ENCODE data around the gene NCOA5.

Gene NCOA5

GRCh38 chr20:46040902-46041535 is 48.7 kb downstream of the NCOA5 start:
- Histone ChIP-seq H3K27me3 (ENCODE audit: control insufficient read depth, insufficient read depth, low read length) (peaks cover 8% of the 10 kb centered on the region), H3K4me3 (ENCODE audit: low read length) (no peak overlapping the region)

DNA sequence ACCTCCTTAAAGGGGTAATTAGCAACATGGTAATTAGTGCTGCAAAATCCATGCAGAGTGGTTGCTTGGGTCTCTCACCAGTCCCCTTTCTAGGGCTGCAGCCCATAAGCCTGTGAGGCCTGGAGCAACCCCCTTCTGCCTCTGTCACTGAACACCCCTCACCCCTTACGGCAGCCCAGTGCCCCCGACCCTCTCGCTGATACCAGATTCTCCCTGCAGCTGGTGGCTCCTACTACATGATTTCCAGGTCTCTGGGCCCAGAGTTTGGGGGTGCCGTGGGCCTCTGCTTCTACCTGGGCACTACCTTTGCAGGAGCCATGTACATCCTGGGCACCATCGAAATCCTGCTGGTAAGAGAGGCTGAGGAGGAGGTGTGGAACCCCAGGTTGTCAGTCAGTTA is 52.7 kb downstream of the NCOA5 start:
- no peak overlapping the region for H3K4me3 ChIP-seq (ENCODE audit: low read length)
- no peaks in the 10 kb centered on the region for H3K36me3 ChIP-seq (ENCODE audit: control insufficient read depth, insufficient read depth, low read length)
- no peaks in the 10 kb centered on the region for H3K9me3 ChIP-seq (ENCODE audit: control insufficient read depth, low read length)
- H3K4me1 ChIP-seq (ENCODE audit: control insufficient read depth, insufficient read depth, low read length): no peaks in the 10 kb centered on the region
- H3K9ac ChIP-seq (ENCODE audit: low read length): no peak overlapping the region
- H3K27me3 ChIP-seq (ENCODE audit: control insufficient read depth, insufficient read depth, low read length): peaks cover 23% of the 10 kb centered on the region

More at GRCh38 chr20:46040902-46041535, 48.7 kb downstream of the NCOA5 start:
- Histone ChIP-seq H3K9me3 (ENCODE audit: control insufficient read depth, low read length) (no peaks in the 10 kb centered on the region), H3K36me3 (ENCODE audit: control insufficient read depth, insufficient read depth, low read length) (no peaks in the 10 kb centered on the region), H3K4me1 (ENCODE audit: control insufficient read depth, insufficient read depth, low read length) (no peaks in the 10 kb centered on the region), H3K9ac (ENCODE audit: low read length) (no peak overlapping the region)

DNA sequence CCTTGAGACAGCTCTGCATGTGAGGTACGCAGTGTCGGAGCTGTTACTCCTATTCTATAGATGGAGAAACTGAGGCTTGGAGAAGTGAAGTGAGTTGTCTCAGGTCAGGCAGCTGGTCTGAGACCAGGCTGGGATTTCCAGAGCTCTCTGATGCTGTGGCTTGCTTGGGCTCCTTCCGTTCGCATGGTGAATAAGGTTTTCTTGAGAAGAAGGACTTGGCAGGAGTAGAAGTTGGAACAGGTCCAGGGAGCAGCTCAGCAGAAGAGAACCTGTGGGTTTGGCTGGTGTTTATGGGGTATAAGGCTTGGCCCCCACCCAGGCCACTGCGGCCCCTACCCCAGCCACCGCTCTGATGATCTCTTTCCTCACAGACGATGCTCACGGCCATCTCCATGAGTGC is 53.4 kb downstream of the NCOA5 start:
- Histone ChIP-seq H3K4me3 (ENCODE audit: low read length) (no peak overlapping the region), H3K9ac (ENCODE audit: low read length) (no peak overlapping the region), H3K36me3 (ENCODE audit: control insufficient read depth, insufficient read depth, low read length) (no peaks in the 10 kb centered on the region), H3K4me1 (ENCODE audit: control insufficient read depth, insufficient read depth, low read length) (no peaks in the 10 kb centered on the region), H3K27me3 (ENCODE audit: control insufficient read depth, insufficient read depth, low read length) (peaks cover 28% of the 10 kb centered on the region), H3K9me3 (ENCODE audit: control insufficient read depth, low read length) (no peaks in the 10 kb centered on the region)

DNA sequence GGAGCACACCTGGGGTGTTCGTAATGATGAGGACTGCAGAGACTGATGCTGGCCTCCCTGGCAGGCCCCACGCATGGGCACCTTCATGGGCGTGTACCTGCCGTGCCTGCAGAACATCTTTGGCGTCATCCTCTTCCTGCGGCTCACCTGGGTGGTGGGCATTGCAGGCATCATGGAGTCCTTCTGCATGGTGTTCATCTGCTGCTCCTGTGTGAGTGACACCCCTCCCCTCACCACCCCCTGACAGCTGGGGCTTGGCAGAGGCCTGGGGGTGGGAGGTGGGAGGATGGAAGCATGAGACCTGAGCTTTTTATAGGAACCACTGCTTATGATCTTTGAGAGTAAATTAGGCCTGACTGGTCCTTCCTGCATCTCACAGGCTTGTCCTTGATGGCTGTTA is 54.0 kb downstream of the NCOA5 start:
- H3K9me3 ChIP-seq (ENCODE audit: control insufficient read depth, low read length): no peaks in the 10 kb centered on the region
- no peaks in the 10 kb centered on the region for H3K36me3 ChIP-seq (ENCODE audit: control insufficient read depth, insufficient read depth, low read length)
- H3K9ac ChIP-seq (ENCODE audit: low read length): no peak overlapping the region
- H3K4me3 ChIP-seq (ENCODE audit: low read length): no peak overlapping the region
- H3K27me3 ChIP-seq (ENCODE audit: control insufficient read depth, insufficient read depth, low read length): peaks cover 31% of the 10 kb centered on the region
- no peaks in the 10 kb centered on the region for H3K4me1 ChIP-seq (ENCODE audit: control insufficient read depth, insufficient read depth, low read length)

DNA sequence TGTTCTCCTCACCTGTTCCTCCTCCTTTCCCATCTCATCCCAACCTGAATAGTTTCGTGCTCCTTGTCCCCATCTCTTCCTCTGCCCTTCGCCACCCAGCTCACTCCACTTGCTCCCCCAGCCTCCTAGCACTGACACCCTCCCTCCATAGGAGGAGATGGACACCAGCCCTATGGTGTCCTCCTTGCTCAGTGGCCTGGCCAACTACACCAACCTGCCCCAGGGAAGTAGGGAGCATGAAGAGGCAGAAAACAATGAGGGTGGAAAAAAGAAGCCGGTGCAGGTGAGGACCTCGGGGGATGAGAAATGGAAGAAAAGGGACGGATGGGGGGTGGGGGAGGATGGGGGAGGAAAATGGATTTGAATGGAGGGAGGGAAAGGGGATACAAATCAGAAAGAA is 54.5 kb downstream of the NCOA5 start:
- H3K36me3 ChIP-seq (ENCODE audit: control insufficient read depth, insufficient read depth, low read length): no peaks in the 10 kb centered on the region
- H3K9me3 ChIP-seq (ENCODE audit: control insufficient read depth, low read length): no peaks in the 10 kb centered on the region
- H3K27me3 ChIP-seq (ENCODE audit: control insufficient read depth, insufficient read depth, low read length): peaks cover 35% of the 10 kb centered on the region
- no peak overlapping the region for H3K9ac ChIP-seq (ENCODE audit: low read length)
- no peak overlapping the region for H3K4me3 ChIP-seq (ENCODE audit: low read length)
- no peaks in the 10 kb centered on the region for H3K4me1 ChIP-seq (ENCODE audit: control insufficient read depth, insufficient read depth, low read length)

DNA sequence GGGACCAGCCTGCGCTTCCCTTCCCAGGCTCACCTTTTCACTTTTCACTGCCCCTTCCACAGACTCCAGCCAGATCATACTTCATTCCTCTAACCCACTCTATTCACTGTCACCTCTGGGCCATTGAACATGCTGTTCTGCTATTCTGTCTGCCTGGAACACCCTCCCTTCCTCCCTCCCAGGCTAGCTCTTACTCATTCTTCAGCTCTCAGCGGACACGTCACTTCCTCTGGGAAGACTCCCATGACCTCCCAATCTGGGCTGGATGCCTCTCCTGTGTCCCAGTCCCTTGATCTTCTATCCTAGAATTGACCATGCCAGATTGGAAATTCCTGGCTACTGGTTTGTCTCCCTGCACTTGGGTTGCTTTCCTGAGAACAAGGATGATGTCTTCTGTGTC is 55.7 kb downstream of the NCOA5 start:
- Histone ChIP-seq H3K9me3 (ENCODE audit: control insufficient read depth, low read length) (no peaks in the 10 kb centered on the region), H3K4me1 (ENCODE audit: control insufficient read depth, insufficient read depth, low read length) (no peaks in the 10 kb centered on the region), H3K9ac (ENCODE audit: low read length) (no peak overlapping the region), H3K4me3 (ENCODE audit: low read length) (no peak overlapping the region), H3K27me3 (ENCODE audit: control insufficient read depth, insufficient read depth, low read length) (peaks cover 48% of the 10 kb centered on the region), H3K36me3 (ENCODE audit: control insufficient read depth, insufficient read depth, low read length) (no peaks in the 10 kb centered on the region)

DNA sequence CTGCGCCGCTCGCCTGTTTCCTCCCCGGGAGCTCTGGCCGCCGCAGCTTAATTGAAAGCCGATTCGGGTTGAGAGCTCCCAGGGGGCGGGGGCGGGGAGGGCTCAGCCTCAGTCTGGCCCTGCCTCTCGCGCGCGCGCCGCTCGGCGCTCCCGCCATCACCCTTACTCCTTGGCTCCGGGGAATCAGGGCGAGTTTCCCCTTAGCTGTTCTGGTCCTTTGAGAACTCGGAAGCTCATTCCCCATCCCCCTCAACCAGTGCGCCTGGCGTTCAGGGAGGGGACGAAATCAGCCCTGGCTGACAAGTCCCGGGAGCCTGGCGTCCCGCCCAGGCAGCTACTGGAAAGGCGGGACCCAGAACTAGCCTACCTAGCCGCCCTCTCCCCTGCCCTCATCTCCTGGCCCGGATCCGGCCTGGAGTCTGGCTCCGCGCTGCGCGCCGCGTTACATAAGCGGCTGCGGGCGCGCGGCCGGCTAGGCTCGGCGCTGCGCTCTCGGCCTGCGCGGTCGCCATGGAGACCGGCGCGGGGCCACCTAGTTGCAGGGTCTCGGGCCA is 58.0 kb downstream of the NCOA5 start:
- Histone ChIP-seq H3K9ac (ENCODE audit: low read length) (no peak overlapping the region), H3K27me3 (ENCODE audit: control insufficient read depth, insufficient read depth, low read length) (peaks cover 63% of the 10 kb centered on the region), H3K4me3 (ENCODE audit: low read length) (no peak overlapping the region), H3K4me1 (ENCODE audit: control insufficient read depth, insufficient read depth, low read length) (no peaks in the 10 kb centered on the region), H3K9me3 (ENCODE audit: control insufficient read depth, low read length) (no peaks in the 10 kb centered on the region), H3K36me3 (ENCODE audit: control insufficient read depth, insufficient read depth, low read length) (no peaks in the 10 kb centered on the region)

- H3K36me3 ChIP-seq (ENCODE audit: control insufficient read depth, insufficient read depth, low read length): no peaks in the 10 kb centered on the region
- no peak overlapping the region for H3K9ac ChIP-seq (ENCODE audit: low read length)
- H3K4me3 ChIP-seq (ENCODE audit: low read length): no peak overlapping the region
- peaks cover 66% of the 10 kb centered on the region for H3K27me3 ChIP-seq (ENCODE audit: control insufficient read depth, insufficient read depth, low read length)
- H3K9me3 ChIP-seq (ENCODE audit: control insufficient read depth, low read length): no peaks in the 10 kb centered on the region
- H3K4me1 ChIP-seq (ENCODE audit: control insufficient read depth, insufficient read depth, low read length): no peaks in the 10 kb centered on the region
These were observed 58.7 kb downstream of the NCOA5 start for GRCh38 chr20:46031014-46031569.

DNA sequence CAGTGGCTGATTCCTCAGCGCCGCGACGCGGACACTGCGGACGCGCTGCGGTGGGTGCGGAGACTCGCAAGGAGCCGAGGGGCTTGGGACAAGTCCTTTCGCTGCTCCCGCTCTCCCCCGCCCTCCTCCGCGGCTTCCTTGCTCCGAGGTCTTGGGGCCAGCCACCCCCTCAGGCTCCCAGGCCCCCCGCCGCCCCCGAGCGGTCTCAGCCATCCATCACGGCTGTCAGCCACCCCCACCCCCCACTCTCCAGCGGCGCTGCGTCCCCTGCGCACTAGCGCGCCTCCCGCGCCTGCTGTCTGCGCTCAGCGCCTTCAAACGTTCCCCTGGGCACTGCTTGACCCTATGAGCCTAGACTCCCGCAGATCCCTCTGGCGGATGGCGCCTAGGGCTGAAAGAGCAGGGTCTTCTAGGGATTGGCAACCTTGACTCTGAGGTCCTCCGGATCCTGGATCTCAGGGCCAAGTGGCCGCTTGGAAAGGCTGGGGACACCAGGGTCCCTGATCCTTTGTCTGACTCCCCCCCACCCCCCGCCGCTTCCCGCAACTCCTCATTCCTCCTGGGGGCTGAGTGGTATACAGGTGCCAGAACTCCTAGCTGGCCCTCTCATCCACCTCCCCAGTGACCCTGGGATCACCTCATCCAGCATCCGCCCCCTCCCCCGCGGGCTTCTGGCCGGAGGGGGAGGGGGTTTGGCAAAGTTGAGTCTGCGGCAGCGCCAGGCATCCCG is 59.3 kb downstream of the NCOA5 start:
- no peaks in the 10 kb centered on the region for H3K9me3 ChIP-seq (ENCODE audit: control insufficient read depth, low read length)
- peaks cover 66% of the 10 kb centered on the region for H3K27me3 ChIP-seq (ENCODE audit: control insufficient read depth, insufficient read depth, low read length)
- no peak overlapping the region for H3K4me3 ChIP-seq (ENCODE audit: low read length)
- no peak overlapping the region for H3K9ac ChIP-seq (ENCODE audit: low read length)
- no peaks in the 10 kb centered on the region for H3K36me3 ChIP-seq (ENCODE audit: control insufficient read depth, insufficient read depth, low read length)
- H3K4me1 ChIP-seq (ENCODE audit: control insufficient read depth, insufficient read depth, low read length): no peaks in the 10 kb centered on the region

- no peaks in the 10 kb centered on the region for H3K4me1 ChIP-seq (ENCODE audit: control insufficient read depth, insufficient read depth, low read length)
- peaks cover 73% of the 10 kb centered on the region for H3K27me3 ChIP-seq (ENCODE audit: control insufficient read depth, insufficient read depth, low read length)
- H3K9me3 ChIP-seq (ENCODE audit: control insufficient read depth, low read length): no peaks in the 10 kb centered on the region
- H3K9ac ChIP-seq (ENCODE audit: low read length): no peak within 1 kb of the TSS
- H3K36me3 ChIP-seq (ENCODE audit: control insufficient read depth, insufficient read depth, low read length): no peaks in the 10 kb centered on the region
- H3K4me3 ChIP-seq (ENCODE audit: low read length): no peak within 1 kb of the TSS
These were observed 60.9 kb downstream of the NCOA5 start, which contains the start of gene SLC12A5 for GRCh38 chr20:46028772-46029371. TSS of gene SLC12A5 (plus strand) at chr20:46029215. CDS start at chr20:46029345, 130 bp downstream.

DNA sequence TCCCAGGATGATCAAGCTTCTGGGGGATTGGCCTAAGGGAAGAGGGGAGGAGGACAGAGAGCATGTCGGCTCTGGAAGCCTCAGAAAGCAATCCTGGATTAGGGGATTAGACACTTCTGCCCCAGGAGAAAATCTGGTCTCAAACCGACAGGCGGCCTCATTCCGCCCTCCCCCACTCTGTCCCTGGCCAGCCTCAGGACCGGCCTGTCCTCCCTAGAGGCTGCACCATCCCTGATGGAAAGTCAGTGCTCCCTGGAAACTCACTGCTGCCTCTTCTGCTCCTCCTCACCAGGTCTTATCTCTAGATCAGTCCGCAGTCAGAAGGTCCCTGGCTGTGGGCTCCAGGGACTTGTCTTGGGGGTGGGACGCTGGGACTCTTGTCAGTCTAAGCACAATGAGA is 61.7 kb downstream of the NCOA5 start:
- H3K27me3 ChIP-seq (ENCODE audit: control insufficient read depth, insufficient read depth, low read length): peaks cover 73% of the 10 kb centered on the region
- H3K9ac ChIP-seq (ENCODE audit: low read length): no peak overlapping the region
- no peak overlapping the region for H3K4me3 ChIP-seq (ENCODE audit: low read length)
- no peaks in the 10 kb centered on the region for H3K9me3 ChIP-seq (ENCODE audit: control insufficient read depth, low read length)
- H3K4me1 ChIP-seq (ENCODE audit: control insufficient read depth, insufficient read depth, low read length): no peaks in the 10 kb centered on the region
- no peaks in the 10 kb centered on the region for H3K36me3 ChIP-seq (ENCODE audit: control insufficient read depth, insufficient read depth, low read length)
